Osteoblast (primary cell): Measurements from ENCODE around the gene SH3RF3. TPM values are rescaled to one million over a fixed set of nuclear protein-coding genes. Genes with fewer than 3 reads are reported as not detected.

Source experiments
- DNase-seq: peaks from one replicate; pipeline ENCODE4 v3.0.0; 2011; ENCODE audit warnings: low spot score, mixed read lengths; ENCODE audit not compliant: insufficient read length; ENCODE audit errors: missing footprints
- H2AFZ ChIP-seq: 2 replicates; pipeline ENCODE4 v1.6.0; 2011; ENCODE audit warnings: mild to moderate bottlenecking, low read length
- H3K27ac ChIP-seq: 2 replicates; pipeline ENCODE4 v1.5.1; 2011; ENCODE audit warnings: mild to moderate bottlenecking, low read depth, low read length, moderate library complexity
- H3K27me3 ChIP-seq: 2 replicates; pipeline ENCODE4 v1.6.0; 2012; ENCODE audit warnings: mild to moderate bottlenecking, control low read depth, inconsistent platforms, low read length, moderate library complexity; ENCODE audit not compliant: insufficient read depth
- H3K36me3 ChIP-seq: 2 replicates; pipeline ENCODE4 v1.5.1; 2011; ENCODE audit warnings: mild to moderate bottlenecking, low read length, control low read depth, moderate library complexity; ENCODE audit not compliant: insufficient read depth
- H3K4me1 ChIP-seq: 2 replicates; pipeline ENCODE4 v1.5.1; 2011; ENCODE audit warnings: mild to moderate bottlenecking, low read length, control low read depth, moderate library complexity; ENCODE audit not compliant: insufficient read depth
- H3K4me2 ChIP-seq: 2 replicates; pipeline ENCODE4 v1.6.0; 2011; ENCODE audit warnings: mild to moderate bottlenecking, low read length; ENCODE audit not compliant: insufficient read depth
- H3K4me3 ChIP-seq: fragments of 200-600 bp; sonication (generic); 3 replicates; pipeline ENCODE4 v1.5.1; 2012; ENCODE audit warnings: mild to moderate bottlenecking, low read length, inconsistent platforms; ENCODE audit not compliant: insufficient read depth
- H3K79me2 ChIP-seq: 2 replicates; pipeline ENCODE4 v1.6.0; 2012; ENCODE audit warnings: mild to moderate bottlenecking, low read length, control low read depth, inconsistent platforms; ENCODE audit not compliant: insufficient read depth
- H3K9me3 ChIP-seq: 2 replicates; pipeline ENCODE4 v1.5.1; 2011; ENCODE audit warnings: low read depth, low read length, control low read depth
- H4K20me1 ChIP-seq: 2 replicates; pipeline ENCODE4 v1.6.0; 2012; ENCODE audit warnings: mild to moderate bottlenecking, low read length, control low read depth; ENCODE audit not compliant: insufficient read depth
- total RNA-seq: library from RNA; depleted of rRNA; stranded (reverse); fragments of >200 nt; gene quantifications from 2 replicates; pipeline ENCODE4 v1.2.3, GENCODE V29; 2012
- TF ChIP-seq, protein P1 (sequence below): IDR thresholded peaks from 2 replicates; pipeline ENCODE4 v1.5.1; 2011; ENCODE audit warnings: mild to moderate bottlenecking, low read depth, low read length, moderate library complexity; ENCODE audit errors: extremely low read depth

Gene SH3RF3
- total RNA-seq, 1 donor: 14.8 TPM

DNA sequence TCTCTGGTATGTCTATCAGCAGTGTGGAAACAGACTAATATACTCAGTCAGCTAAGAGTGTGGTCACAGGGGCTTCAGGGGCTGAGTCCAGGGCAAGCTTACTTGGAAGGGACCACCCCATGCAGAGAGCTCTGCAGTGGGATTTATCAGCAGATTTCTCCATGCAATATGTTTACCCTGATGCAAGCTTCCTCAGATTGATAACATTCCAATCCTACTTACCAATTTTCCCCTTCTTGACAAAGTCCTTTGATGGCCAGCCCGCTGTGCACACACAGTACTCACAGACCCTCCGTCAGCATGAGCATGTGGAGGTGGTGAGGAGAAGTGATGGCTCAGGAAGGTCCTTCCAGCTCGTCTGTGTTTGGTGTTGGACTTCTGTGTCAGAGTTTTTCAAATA, 51.8 kb downstream of the SH3RF3 start:
- Histone ChIP-seq H3K36me3 (no peaks in the 10 kb centered on the region), H3K79me2 (peaks cover 80% of the 10 kb centered on the region), H3K4me1 (peaks cover 16% of the 10 kb centered on the region), H3K27me3 (no peaks in the 10 kb centered on the region), H2AFZ (no peak overlapping the region), H3K9me3 (no peaks in the 10 kb centered on the region), H3K27ac (no peak overlapping the region), H3K4me2 (no peak overlapping the region), H3K4me3 (no peak overlapping the region), H4K20me1 (no peaks in the 10 kb centered on the region)
- DNase-seq: no peak
- TF ChIP-seq, protein P1, sequence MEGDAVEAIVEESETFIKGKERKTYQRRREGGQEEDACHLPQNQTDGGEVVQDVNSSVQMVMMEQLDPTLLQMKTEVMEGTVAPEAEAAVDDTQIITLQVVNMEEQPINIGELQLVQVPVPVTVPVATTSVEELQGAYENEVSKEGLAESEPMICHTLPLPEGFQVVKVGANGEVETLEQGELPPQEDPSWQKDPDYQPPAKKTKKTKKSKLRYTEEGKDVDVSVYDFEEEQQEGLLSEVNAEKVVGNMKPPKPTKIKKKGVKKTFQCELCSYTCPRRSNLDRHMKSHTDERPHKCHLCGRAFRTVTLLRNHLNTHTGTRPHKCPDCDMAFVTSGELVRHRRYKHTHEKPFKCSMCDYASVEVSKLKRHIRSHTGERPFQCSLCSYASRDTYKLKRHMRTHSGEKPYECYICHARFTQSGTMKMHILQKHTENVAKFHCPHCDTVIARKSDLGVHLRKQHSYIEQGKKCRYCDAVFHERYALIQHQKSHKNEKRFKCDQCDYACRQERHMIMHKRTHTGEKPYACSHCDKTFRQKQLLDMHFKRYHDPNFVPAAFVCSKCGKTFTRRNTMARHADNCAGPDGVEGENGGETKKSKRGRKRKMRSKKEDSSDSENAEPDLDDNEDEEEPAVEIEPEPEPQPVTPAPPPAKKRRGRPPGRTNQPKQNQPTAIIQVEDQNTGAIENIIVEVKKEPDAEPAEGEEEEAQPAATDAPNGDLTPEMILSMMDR: no peak

DNA sequence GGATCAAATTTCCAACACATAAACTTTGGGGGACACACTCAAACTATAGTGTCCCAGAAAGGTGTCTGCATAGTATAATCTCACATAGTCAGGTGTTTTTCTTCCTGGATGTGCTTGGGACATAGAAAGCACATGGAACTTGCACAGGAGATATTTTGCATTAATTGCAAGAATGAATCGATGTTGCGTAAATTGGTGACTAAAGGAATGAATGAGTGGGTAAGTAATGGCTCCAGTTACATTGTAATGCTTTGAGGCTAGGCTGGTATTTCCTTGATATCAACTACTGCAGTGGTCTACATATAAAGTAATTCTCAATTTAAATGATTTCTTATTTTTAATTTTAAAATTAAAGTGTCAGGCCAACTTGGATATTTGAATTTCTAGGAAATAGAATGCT, 53.4 kb downstream of the SH3RF3 start:
- TF ChIP-seq, protein P1: no peak
- no peak overlapping the region for H3K27ac ChIP-seq
- H3K36me3 ChIP-seq: no peaks in the 10 kb centered on the region
- H3K4me1 ChIP-seq: peaks cover 26% of the 10 kb centered on the region
- H3K27me3 ChIP-seq: no peaks in the 10 kb centered on the region
- H2AFZ ChIP-seq: no peak overlapping the region
- no peaks in the 10 kb centered on the region for H3K9me3 ChIP-seq
- H3K79me2 ChIP-seq: peaks cover 74% of the 10 kb centered on the region
- no peak overlapping the region for H3K4me3 ChIP-seq
- H4K20me1 ChIP-seq: peaks cover under 1% of the 10 kb centered on the region
- DNase-seq: no peak
- H3K4me2 ChIP-seq: no peak overlapping the region

GRCh38 chr2:109183871-109184270, 54.9 kb downstream of the SH3RF3 start:
- Histone ChIP-seq H3K4me1 (peaks cover 26% of the 10 kb centered on the region), H3K79me2 (peaks cover 73% of the 10 kb centered on the region), H4K20me1 (peaks cover 6% of the 10 kb centered on the region), H3K27ac (no peak overlapping the region), H3K4me3 (no peak overlapping the region), H3K4me2 (no peak overlapping the region), H3K36me3 (no peaks in the 10 kb centered on the region), H3K27me3 (no peaks in the 10 kb centered on the region), H3K9me3 (no peaks in the 10 kb centered on the region), H2AFZ (no peak overlapping the region)
- no peak for DNase-seq
- TF ChIP-seq, protein P1: no peak

DNA sequence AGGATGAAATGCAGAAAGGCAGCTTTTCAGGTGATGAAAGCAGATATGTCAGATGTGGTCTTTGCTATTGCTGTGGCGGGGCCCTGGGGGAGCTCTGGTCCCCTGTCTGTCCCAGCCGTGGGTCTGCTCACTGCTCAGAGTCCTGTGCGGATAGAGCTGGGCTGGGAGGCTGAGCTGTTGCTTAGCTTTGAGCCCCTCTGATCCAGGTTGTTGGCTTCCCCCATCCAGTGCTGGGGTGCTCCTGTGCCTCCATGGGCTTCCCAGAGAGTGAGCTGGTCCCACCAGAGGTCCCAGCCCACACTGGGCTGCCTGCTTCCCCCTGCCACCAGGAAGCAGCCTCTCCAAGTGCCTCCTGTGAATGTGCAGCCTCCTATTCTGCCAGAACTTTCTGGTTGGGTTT, 55.4 kb downstream of the SH3RF3 start:
- H4K20me1 ChIP-seq: peaks cover 6% of the 10 kb centered on the region
- H3K79me2 ChIP-seq: peaks cover 71% of the 10 kb centered on the region
- H3K4me1 ChIP-seq: peaks cover 26% of the 10 kb centered on the region
- TF ChIP-seq, protein P1: no peak
- H3K9me3 ChIP-seq: no peaks in the 10 kb centered on the region
- no peak for DNase-seq
- no peak overlapping the region for H3K27ac ChIP-seq
- H3K4me3 ChIP-seq: no peak overlapping the region
- no peak overlapping the region for H2AFZ ChIP-seq
- no peaks in the 10 kb centered on the region for H3K36me3 ChIP-seq
- no peaks in the 10 kb centered on the region for H3K27me3 ChIP-seq
- no peak overlapping the region for H3K4me2 ChIP-seq
